ENCODE data around the gene SCAMP2. TPM values are rescaled to one million over a fixed set of nuclear protein-coding genes. Genes with fewer than 3 reads are reported as not detected.

Gene SCAMP2
- total and polyA plus RNA-seq, 2 donors (not counting 1 experiment from before 2014, with no cell fraction given) = 85.1 to 105 TPM

- Histone ChIP-seq H3K9ac (ENCODE audit: low read length) (peak overlapping the region; percentile 39), H3K27me3 (replicated peaks in 1 of 4; ENCODE audit: control extremely low read depth in 1 of 4, control insufficient read depth in 3 of 4, insufficient read depth in 4 of 4, low read length in 3 of 4) (no peaks in the 10 kb centered on the region), H4K20me1 (ENCODE audit: control insufficient read depth, insufficient read depth, low read length, poor library complexity, severe bottlenecking) (no peaks in the 10 kb centered on the region), H3K9me3 (ENCODE audit: control extremely low read depth in 1 of 3, control insufficient read depth in 2 of 3, insufficient read depth in 1 of 3, low read length in 2 of 3) (no peaks in the 10 kb centered on the region), H3K27ac (ENCODE audit: low read length in 2 of 2) (peak overlapping the region; percentile 78 to 81), H3K4me3 (ENCODE audit: control extremely low read depth in 1 of 5, extremely low read depth in 1 of 5, insufficient read depth in 1 of 5, low read depth in 2 of 5, low read length in 4 of 5) (peak overlapping the region in 1 of 5 experiments; percentile 54), H3K4me2 (replicated peaks; ENCODE audit: low read depth, low read length, poor library complexity, severe bottlenecking) (peak overlapping the region; percentile 88), H3K79me2 (ENCODE audit: control insufficient read depth, insufficient read depth, low read length) (peaks cover 7% of the 10 kb centered on the region), H3K36me3 (replicated peaks in 1 of 2; ENCODE audit: control extremely low read depth in 1 of 2, control insufficient read depth in 1 of 2, extremely low read depth in 1 of 2, insufficient read depth in 2 of 2, low read length in 1 of 2) (peaks cover 0 to 28% of the 10 kb centered on the region in 2 experiments), H3K4me1 (ENCODE audit: control insufficient read depth in 2 of 2, insufficient read depth in 2 of 2, low read length in 2 of 2) (peaks cover 26 to 40% of the 10 kb centered on the region in 2 donors), H2AFZ (ENCODE audit: insufficient read depth, low read depth, low read length, poor library complexity, severe bottlenecking) (peak overlapping the region; percentile 48)
- ATAC-seq (ENCODE audit: low read depth) (no peak), DNase-seq (no peak)
- 87% methylated on average over 3 of the region's 12 CpGs for WGBS (ENCODE audit: insufficient coverage)
- Mint-ChIP-seq H3K4me3 (peak overlapping the region; percentile 87), H3K27me3 (no peaks in the 10 kb centered on the region), H3K9me3 (ENCODE audit: insufficient read depth) (no peaks in the 10 kb centered on the region), H3K27ac (peak overlapping the region; percentile 92), H3K4me1 (peaks cover 43% of the 10 kb centered on the region)
- POLR2A ChIA-PET = interaction anchor here (0.7 to 1.5 kb wide), 3 partner anchors 44 to 505 kb away, joined by 3 to 5 read pairs (median 4); no protein-coding TSS in a partner anchor
- CTCF ChIA-PET = interaction anchor here (1.1 to 10.2 kb wide), 12 partner anchors 10 to 209 kb away, joined by 3 to 98 read pairs (median 7); partner anchors contain the start of gene MPI
- no peak for TF ChIP-seq CTCF (IDR thresholded peaks at IDR 0.05)
- TF ChIP-seq EZH2 (IDR thresholded peaks at IDR 0.05; ENCODE audit: borderline replicate concordance, insufficient read depth, low read depth, low read length, poor library complexity, severe bottlenecking) = no peak
- intact Hi-C loops (cut with micrococcal nuclease) = loop anchor here (1.0 to 5.0 kb wide), 8 partner anchors 29 to 230 kb away; partner anchors contain the start of genes FAM219B and SCAMP2
Observed at GRCh38 chr15:74843891-74844299, 29.3 kb downstream of the SCAMP2 start.

- Histone ChIP-seq H3K4me3 (ENCODE audit: control extremely low read depth in 1 of 5, extremely low read depth in 1 of 5, insufficient read depth in 1 of 5, low read depth in 2 of 5, low read length in 4 of 5) (peak overlapping the region in 4 of 5 experiments; percentile 47 to 88 (median 60)), H3K79me2 (ENCODE audit: control insufficient read depth, insufficient read depth, low read length) (peaks cover 7% of the 10 kb centered on the region), H2AFZ (ENCODE audit: insufficient read depth, low read depth, low read length, poor library complexity, severe bottlenecking) (peak overlapping the region; percentile 48), H3K4me1 (ENCODE audit: control insufficient read depth in 2 of 2, insufficient read depth in 2 of 2, low read length in 2 of 2) (peaks cover 26 to 40% of the 10 kb centered on the region in 2 donors), H3K4me2 (replicated peaks; ENCODE audit: low read depth, low read length, poor library complexity, severe bottlenecking) (peak overlapping the region; percentile 88), H3K9me3 (ENCODE audit: control extremely low read depth in 1 of 3, control insufficient read depth in 2 of 3, insufficient read depth in 1 of 3, low read length in 2 of 3) (no peaks in the 10 kb centered on the region), H3K27me3 (replicated peaks in 1 of 4; ENCODE audit: control extremely low read depth in 1 of 4, control insufficient read depth in 3 of 4, insufficient read depth in 4 of 4, low read length in 3 of 4) (no peaks in the 10 kb centered on the region), H4K20me1 (ENCODE audit: control insufficient read depth, insufficient read depth, low read length, poor library complexity, severe bottlenecking) (no peaks in the 10 kb centered on the region), H3K36me3 (replicated peaks in 1 of 2; ENCODE audit: control extremely low read depth in 1 of 2, control insufficient read depth in 1 of 2, extremely low read depth in 1 of 2, insufficient read depth in 2 of 2, low read length in 1 of 2) (peaks cover 0 to 26% of the 10 kb centered on the region in 2 experiments), H3K9ac (ENCODE audit: low read length) (peak overlapping the region; percentile 39), H3K27ac (ENCODE audit: low read length in 2 of 2) (peak overlapping the region; percentile 78 to 81)
- no peak for ATAC-seq (ENCODE audit: low read depth)
- POLR2A ChIA-PET = interaction anchor here (0.7 to 1.8 kb wide), 3 partner anchors 44 to 95 kb away, joined by 3 to 4 read pairs (median 4); no protein-coding TSS in a partner anchor
- H3K4me1 Mint-ChIP-seq = peaks cover 43% of the 10 kb centered on the region
- CTCF ChIA-PET = interaction anchor here (0.5 to 10.2 kb wide), 12 partner anchors 10 to 209 kb away, joined by 3 to 98 read pairs (median 7); partner anchors contain the start of gene MPI
- no peak for DNase-seq
- 7% methylated on average over 13 of the region's 18 CpGs for WGBS (ENCODE audit: insufficient coverage)
- H3K9me3 Mint-ChIP-seq (ENCODE audit: insufficient read depth) = no peaks in the 10 kb centered on the region
- intact Hi-C loops (cut with micrococcal nuclease) = loop anchor here (1.0 to 5.0 kb wide), 8 partner anchors 30 to 229 kb away; partner anchors contain the start of genes FAM219B and SCAMP2
- no peaks in the 10 kb centered on the region for H3K27me3 Mint-ChIP-seq
- peak overlapping the region; percentile 92 for H3K27ac Mint-ChIP-seq
- H3K4me3 Mint-ChIP-seq = peak overlapping the region; percentile 87
- TF ChIP-seq EZH2 (IDR thresholded peaks at IDR 0.05; ENCODE audit: borderline replicate concordance, insufficient read depth, low read depth, low read length, poor library complexity, severe bottlenecking) (no peak), CTCF (IDR thresholded peaks at IDR 0.05) (no peak)
Observed at GRCh38 chr15:74843445-74843828, 29.7 kb downstream of the SCAMP2 start.

All from B cell (primary cell).